NT2/D1 (cell line): ENCODE data around the gene AGBL4.

Experiments used
- YY1 ChIP-seq: IDR thresholded peaks from 2 replicates; pipeline ENCODE4 v1.6.1; 2011; ENCODE audit not compliant: insufficient read length, insufficient read depth
- ZNF274 ChIP-seq: IDR thresholded peaks from 2 replicates; pipeline ENCODE4 v1.6.1; 2011; ENCODE audit warnings: mild to moderate bottlenecking, low read depth, low read length

- no peak for TF ChIP-seq YY1
- no peak for TF ChIP-seq ZNF274
These were observed 1147.4 kb downstream of the AGBL4 start for GRCh38 chr1:48876330-48876785.
